Measurements from ENCODE around the gene BTBD10. TPM values are rescaled to one million over a fixed set of nuclear protein-coding genes. Genes with fewer than 3 reads are reported as not detected.

BTBD10 gene
- total and polyA plus RNA-seq, 2 of the 13 experiments (the other 11 are each of a cell fraction or from before 2014, with no cell fraction given), result 9.8 to 26.6 TPM

DNA sequence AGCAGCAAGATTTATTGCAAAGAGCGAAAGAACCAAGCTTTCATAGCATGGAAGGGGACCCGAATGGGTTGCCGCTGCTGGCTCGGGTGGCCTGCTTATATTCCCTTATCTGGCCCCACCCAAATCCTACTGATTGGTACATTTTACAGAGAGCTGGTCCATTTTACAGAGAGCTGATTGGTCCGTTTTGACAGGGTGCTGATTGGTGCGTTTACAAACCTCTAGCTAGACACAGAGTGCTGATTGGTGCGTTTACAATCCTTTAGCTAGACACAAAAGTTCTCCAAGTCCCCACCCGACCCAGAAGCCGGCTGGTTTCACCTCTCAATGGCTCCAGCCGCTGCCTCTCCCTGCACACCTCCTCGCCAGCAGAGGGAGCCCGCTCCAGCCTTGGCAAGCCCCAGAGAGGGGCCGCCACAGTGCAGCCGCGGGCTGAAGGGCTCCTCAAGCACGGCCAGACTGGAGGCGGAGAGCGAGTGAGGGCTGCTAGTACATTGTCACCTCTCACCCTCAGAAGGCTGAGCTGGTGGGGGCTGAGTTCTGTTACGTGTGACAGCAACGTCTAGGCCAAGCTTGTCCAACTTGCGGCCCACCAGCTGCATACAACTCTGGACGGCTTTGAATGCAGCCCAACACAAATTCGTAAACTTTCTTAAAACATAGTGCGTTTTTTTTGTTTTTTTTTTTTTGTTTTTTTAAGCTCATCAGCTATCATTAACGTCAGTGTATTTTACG is 24.1 kb upstream of the BTBD10 start (continued):
- TF ChIP-seq ZSCAN12 (CRISPR knock-in tag; IDR thresholded peaks at IDR 0.05) (no peak), ZNF253 (CRISPR knock-in tag; IDR thresholded peaks at IDR 0.05; ENCODE audit: borderline replicate concordance) (no peak), HMGA1 (CRISPR knock-in tag; conservative IDR thresholded peaks at IDR 0.05) (no peak), ZNF749 (CRISPR knock-in tag; IDR thresholded peaks at IDR 0.05; ENCODE audit: borderline replicate concordance) (no peak), NR3C1 (CRISPR knock-in tag; IDR thresholded peaks at IDR 0.05) (no peak), PHF8 (CRISPR knock-in tag; IDR thresholded peaks at IDR 0.05) (peak; percentile 63), HNRNPLL (IDR thresholded peaks at IDR 0.05; ENCODE audit: low read depth, low read length, poor library complexity, severe bottlenecking) (peak; percentile 25), ELF3 (CRISPR knock-in tag; IDR thresholded peaks at IDR 0.05) (no peak), YY1 (IDR thresholded peaks at IDR 0.05; ENCODE audit: insufficient read depth, insufficient replicate concordance, low read depth, low read length) (peak; percentile 66), SRF (IDR thresholded peaks at IDR 0.05; ENCODE audit: low read depth, low read length) (no peak)
- TF ChIP-seq, protein P1, sequence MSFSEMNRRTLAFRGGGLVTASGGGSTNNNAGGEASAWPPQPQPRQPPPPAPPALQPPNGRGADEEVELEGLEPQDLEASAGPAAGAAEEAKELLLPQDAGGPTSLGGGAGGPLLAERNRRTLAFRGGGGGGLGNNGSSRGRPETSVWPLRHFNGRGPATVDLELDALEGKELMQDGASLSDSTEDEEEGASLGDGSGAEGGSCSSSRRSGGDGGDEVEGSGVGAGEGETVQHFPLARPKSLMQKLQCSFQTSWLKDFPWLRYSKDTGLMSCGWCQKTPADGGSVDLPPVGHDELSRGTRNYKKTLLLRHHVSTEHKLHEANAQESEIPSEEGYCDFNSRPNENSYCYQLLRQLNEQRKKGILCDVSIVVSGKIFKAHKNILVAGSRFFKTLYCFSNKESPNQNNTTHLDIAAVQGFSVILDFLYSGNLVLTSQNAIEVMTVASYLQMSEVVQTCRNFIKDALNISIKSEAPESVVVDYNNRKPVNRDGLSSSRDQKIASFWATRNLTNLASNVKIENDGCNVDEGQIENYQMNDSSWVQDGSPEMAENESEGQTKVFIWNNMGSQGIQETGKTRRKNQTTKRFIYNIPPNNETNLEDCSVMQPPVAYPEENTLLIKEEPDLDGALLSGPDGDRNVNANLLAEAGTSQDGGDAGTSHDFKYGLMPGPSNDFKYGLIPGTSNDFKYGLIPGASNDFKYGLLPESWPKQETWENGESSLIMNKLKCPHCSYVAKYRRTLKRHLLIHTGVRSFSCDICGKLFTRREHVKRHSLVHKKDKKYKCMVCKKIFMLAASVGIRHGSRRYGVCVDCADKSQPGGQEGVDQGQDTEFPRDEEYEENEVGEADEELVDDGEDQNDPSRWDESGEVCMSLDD (CRISPR knock-in tag; IDR thresholded peaks at IDR 0.05; ENCODE audit: borderline replicate concordance), result no peak
- TF ChIP-seq, protein P2, sequence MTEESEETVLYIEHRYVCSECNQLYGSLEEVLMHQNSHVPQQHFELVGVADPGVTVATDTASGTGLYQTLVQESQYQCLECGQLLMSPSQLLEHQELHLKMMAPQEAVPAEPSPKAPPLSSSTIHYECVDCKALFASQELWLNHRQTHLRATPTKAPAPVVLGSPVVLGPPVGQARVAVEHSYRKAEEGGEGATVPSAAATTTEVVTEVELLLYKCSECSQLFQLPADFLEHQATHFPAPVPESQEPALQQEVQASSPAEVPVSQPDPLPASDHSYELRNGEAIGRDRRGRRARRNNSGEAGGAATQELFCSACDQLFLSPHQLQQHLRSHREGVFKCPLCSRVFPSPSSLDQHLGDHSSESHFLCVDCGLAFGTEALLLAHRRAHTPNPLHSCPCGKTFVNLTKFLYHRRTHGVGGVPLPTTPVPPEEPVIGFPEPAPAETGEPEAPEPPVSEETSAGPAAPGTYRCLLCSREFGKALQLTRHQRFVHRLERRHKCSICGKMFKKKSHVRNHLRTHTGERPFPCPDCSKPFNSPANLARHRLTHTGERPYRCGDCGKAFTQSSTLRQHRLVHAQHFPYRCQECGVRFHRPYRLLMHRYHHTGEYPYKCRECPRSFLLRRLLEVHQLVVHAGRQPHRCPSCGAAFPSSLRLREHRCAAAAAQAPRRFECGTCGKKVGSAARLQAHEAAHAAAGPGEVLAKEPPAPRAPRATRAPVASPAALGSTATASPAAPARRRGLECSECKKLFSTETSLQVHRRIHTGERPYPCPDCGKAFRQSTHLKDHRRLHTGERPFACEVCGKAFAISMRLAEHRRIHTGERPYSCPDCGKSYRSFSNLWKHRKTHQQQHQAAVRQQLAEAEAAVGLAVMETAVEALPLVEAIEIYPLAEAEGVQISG (CRISPR knock-in tag; IDR thresholded peaks at IDR 0.05), result peak; percentile 99
- TF ChIP-seq, protein P3, sequence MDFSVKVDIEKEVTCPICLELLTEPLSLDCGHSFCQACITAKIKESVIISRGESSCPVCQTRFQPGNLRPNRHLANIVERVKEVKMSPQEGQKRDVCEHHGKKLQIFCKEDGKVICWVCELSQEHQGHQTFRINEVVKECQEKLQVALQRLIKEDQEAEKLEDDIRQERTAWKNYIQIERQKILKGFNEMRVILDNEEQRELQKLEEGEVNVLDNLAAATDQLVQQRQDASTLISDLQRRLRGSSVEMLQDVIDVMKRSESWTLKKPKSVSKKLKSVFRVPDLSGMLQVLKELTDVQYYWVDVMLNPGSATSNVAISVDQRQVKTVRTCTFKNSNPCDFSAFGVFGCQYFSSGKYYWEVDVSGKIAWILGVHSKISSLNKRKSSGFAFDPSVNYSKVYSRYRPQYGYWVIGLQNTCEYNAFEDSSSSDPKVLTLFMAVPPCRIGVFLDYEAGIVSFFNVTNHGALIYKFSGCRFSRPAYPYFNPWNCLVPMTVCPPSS (IDR thresholded peaks at IDR 0.05), result no peak
- TF ChIP-seq, protein P4, sequence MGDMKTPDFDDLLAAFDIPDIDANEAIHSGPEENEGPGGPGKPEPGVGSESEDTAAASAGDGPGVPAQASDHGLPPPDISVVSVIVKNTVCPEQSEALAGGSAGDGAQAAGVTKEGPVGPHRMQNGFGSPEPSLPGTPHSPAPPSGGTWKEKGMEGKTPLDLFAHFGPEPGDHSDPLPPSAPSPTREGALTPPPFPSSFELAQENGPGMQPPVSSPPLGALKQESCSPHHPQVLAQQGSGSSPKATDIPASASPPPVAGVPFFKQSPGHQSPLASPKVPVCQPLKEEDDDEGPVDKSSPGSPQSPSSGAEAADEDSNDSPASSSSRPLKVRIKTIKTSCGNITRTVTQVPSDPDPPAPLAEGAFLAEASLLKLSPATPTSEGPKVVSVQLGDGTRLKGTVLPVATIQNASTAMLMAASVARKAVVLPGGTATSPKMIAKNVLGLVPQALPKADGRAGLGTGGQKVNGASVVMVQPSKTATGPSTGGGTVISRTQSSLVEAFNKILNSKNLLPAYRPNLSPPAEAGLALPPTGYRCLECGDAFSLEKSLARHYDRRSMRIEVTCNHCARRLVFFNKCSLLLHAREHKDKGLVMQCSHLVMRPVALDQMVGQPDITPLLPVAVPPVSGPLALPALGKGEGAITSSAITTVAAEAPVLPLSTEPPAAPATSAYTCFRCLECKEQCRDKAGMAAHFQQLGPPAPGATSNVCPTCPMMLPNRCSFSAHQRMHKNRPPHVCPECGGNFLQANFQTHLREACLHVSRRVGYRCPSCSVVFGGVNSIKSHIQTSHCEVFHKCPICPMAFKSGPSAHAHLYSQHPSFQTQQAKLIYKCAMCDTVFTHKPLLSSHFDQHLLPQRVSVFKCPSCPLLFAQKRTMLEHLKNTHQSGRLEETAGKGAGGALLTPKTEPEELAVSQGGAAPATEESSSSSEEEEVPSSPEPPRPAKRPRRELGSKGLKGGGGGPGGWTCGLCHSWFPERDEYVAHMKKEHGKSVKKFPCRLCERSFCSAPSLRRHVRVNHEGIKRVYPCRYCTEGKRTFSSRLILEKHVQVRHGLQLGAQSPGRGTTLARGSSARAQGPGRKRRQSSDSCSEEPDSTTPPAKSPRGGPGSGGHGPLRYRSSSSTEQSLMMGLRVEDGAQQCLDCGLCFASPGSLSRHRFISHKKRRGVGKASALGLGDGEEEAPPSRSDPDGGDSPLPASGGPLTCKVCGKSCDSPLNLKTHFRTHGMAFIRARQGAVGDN (CRISPR knock-in tag; IDR thresholded peaks at IDR 0.05), result peak; percentile 79

Measured in HepG2 (cell line).